HL-60 (cell line): Measurements from ENCODE around the gene ACKR2.

Experiments
- DNase-seq, 2 experiments: peaks; one replicate each; pipeline ENCODE4 v3.0.0-alpha.2; 2010 to 2020; ENCODE audit warnings: low read depth in 1 of 2, low spot score in 1 of 2
- H3K27ac ChIP-seq: fragments of 250-450 bp; sonication (Bioruptor Pico); replicated peaks from 2 replicates; pipeline ENCODE4 v1.5.1; 2020; ENCODE audit warnings: mild to moderate bottlenecking, moderate library complexity
- H3K27me3 ChIP-seq: fragments of 250-450 bp; sonication (Bioruptor Pico); 2 replicates; pipeline ENCODE4 v1.5.1; 2021; ENCODE audit warnings: mild to moderate bottlenecking, moderate library complexity; ENCODE audit not compliant: insufficient read depth, poor library complexity, severe bottlenecking
- H3K4me3 ChIP-seq: replicated peaks from 2 replicates; pipeline ENCODE4 v1.5.1; 2011; ENCODE audit warnings: mild to moderate bottlenecking, control low read depth, low read length; ENCODE audit not compliant: insufficient read depth
- GABPA ChIP-seq: IDR thresholded peaks from 2 replicates; pipeline ENCODE4 v1.6.1; 2012; ENCODE audit warnings: low read depth
- POLR2AphosphoS5 ChIP-seq: IDR thresholded peaks from 2 replicates; pipeline ENCODE4 v1.6.1; 2012; ENCODE audit warnings: low read depth
- REST ChIP-seq: IDR thresholded peaks from 2 replicates; pipeline ENCODE4 v1.6.1; 2012; ENCODE audit warnings: low read depth; ENCODE audit not compliant: insufficient replicate concordance
- SPI1 ChIP-seq: IDR thresholded peaks from 2 replicates; pipeline ENCODE4 v1.6.1; 2012; ENCODE audit warnings: low read depth, mild to moderate bottlenecking, borderline replicate concordance
- TF ChIP-seq, protein P1 (sequence below): IDR thresholded peaks from one replicate; pipeline ENCODE4 v1.5.1; 2011; ENCODE audit warnings: low read length, control low read depth, inconsistent platforms; ENCODE audit not compliant: insufficient read depth

The ACKR2 gene

GRCh38 chr3:42819351-42819965 lies 10.2 kb downstream of the ACKR2 start:
- Histone ChIP-seq H3K27me3 (no peaks in the 10 kb centered on the region), H3K4me3 (no peak overlapping the region), H3K27ac (no peak overlapping the region)
- no peak for DNase-seq
- TF ChIP-seq POLR2AphosphoS5 (no peak), REST (no peak), GABPA (no peak), SPI1 (no peak)
- TF ChIP-seq, protein P1, sequence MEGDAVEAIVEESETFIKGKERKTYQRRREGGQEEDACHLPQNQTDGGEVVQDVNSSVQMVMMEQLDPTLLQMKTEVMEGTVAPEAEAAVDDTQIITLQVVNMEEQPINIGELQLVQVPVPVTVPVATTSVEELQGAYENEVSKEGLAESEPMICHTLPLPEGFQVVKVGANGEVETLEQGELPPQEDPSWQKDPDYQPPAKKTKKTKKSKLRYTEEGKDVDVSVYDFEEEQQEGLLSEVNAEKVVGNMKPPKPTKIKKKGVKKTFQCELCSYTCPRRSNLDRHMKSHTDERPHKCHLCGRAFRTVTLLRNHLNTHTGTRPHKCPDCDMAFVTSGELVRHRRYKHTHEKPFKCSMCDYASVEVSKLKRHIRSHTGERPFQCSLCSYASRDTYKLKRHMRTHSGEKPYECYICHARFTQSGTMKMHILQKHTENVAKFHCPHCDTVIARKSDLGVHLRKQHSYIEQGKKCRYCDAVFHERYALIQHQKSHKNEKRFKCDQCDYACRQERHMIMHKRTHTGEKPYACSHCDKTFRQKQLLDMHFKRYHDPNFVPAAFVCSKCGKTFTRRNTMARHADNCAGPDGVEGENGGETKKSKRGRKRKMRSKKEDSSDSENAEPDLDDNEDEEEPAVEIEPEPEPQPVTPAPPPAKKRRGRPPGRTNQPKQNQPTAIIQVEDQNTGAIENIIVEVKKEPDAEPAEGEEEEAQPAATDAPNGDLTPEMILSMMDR, result no peak

GRCh38 chr3:42820746-42821051 lies 11.5 kb downstream of the ACKR2 start:
- no peak for TF ChIP-seq GABPA
- Histone ChIP-seq H3K27ac (no peak overlapping the region), H3K27me3 (no peaks in the 10 kb centered on the region), H3K4me3 (no peak overlapping the region)
- DNase-seq, result no peak

DNA sequence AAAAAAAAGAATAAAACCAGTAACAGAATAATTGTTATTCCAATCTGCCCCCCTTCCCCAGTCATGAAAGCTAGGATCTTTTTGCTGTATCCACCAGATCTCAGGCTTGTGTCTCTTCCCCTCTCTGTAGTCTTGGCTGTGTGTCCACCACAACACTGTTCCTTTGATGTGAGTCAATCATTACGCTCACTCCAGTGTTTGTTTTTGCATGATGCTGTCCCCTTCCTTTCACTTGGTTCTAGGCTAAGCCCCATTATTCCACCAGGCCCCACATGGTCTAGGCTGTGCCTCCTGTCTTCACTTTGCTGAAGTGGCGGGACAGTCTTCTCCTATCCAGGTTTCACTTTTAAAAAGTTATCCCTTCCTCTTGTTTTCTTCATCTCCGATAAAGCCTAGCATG lies 13.6 kb downstream of the ACKR2 start:
- no peaks in the 10 kb centered on the region for H3K27me3 ChIP-seq
- no peak for DNase-seq
- no peak overlapping the region for H3K27ac ChIP-seq
- H3K4me3 ChIP-seq, result no peak overlapping the region
- no peak for TF ChIP-seq REST
- TF ChIP-seq SPI1, result no peak
- TF ChIP-seq GABPA, result no peak
- TF ChIP-seq, protein P1, result no peak
- TF ChIP-seq POLR2AphosphoS5, result no peak

- no peak for DNase-seq
- Histone ChIP-seq H3K4me3 (no peak overlapping the region), H3K27me3 (no peaks in the 10 kb centered on the region), H3K27ac (no peak overlapping the region)
- TF ChIP-seq GABPA, result no peak
- no peak for TF ChIP-seq SPI1
Observed at GRCh38 chr3:42823351-42823750, 14.1 kb downstream of the ACKR2 start.

GRCh38 chr3:42826141-42826540 lies 16.9 kb downstream of the ACKR2 start:
- Histone ChIP-seq H3K27me3 (no peaks in the 10 kb centered on the region), H3K4me3 (no peak overlapping the region), H3K27ac (no peak overlapping the region)
- TF ChIP-seq REST (no peak), POLR2AphosphoS5 (no peak), GABPA (no peak), SPI1 (no peak)
- TF ChIP-seq, protein P1, result no peak
- no peak for DNase-seq
